A549 (cell line): ENCODE data around the gene FUT3. TPM values are rescaled to one million over a fixed set of nuclear protein-coding genes. Genes with fewer than 3 reads are reported as not detected.
A peak's percentile ranks its signal among the peaks of the same experiment; 100 is the strongest.
"Not testable (repeated sequence)": the region's sequence is repeated elsewhere in the genome, so short reads cannot be mapped to it uniquely, and the experiment has no call there.

Experiments
- ATAC-seq, 2 experiments: fragments of 200-7000 bp in 1 of 2; fragments of >200 bp in 1 of 2; cut with Nextera tagmentation in 1 of 2; cut with Tn5 transposase in 1 of 2; 3 replicates each; pipeline versions ENCODE4 v1.8.0 to v1.9.1; 2018 to 2020; ENCODE audit warnings: mild to moderate bottlenecking in 1 of 2, moderate library complexity in 1 of 2
- CTCF ChIA-PET: fragments of 300-600 bp; sonication (Branson Sonifier 250); formaldehyde crosslinking; extraction: SDS; loops from one replicate; lab custom pipeline; 2021; ENCODE audit warnings: antibody characterized with exemption, inconsistent platforms; lab: Yijun Ruan, JAX
- POLR2A ChIA-PET: fragments of 350-600 bp; formaldehyde crosslinking; extraction: SDS; loops from one replicate; lab custom pipeline; 2021; ENCODE audit warnings: antibody characterized with exemption, inconsistent platforms; lab: Yijun Ruan, JAX
- DNase-seq, 2 experiments: peaks; one replicate each; pipeline versions ENCODE4 v3.0.0 to v3.0.0-alpha.2; 2011 to 2016; ENCODE audit warnings: low read depth in 1 of 2, low spot score in 1 of 2
- FAIRE-seq: peaks from 2 replicates; lab custom pipeline; 2011; peaks lifted over from hg19 to GRCh38; lab: Jason Lieb, UNC
- H3K27ac ChIP-seq, 2 experiments: fragments of >200 bp; sonication (Bioruptor Twin); formaldehyde crosslinking; 3 replicates each; pipeline ENCODE4 v1.5.1; 2016 to 2017
- H3K4me1 ChIP-seq: fragments of >200 bp; sonication (Bioruptor Twin); formaldehyde crosslinking; 3 replicates; pipeline ENCODE4 v1.6.1; 2016
- H3K4me2 ChIP-seq: fragments of >200 bp; sonication (Bioruptor Twin); formaldehyde crosslinking; 3 replicates; pipeline ENCODE4 v1.6.1; 2016
- H3K4me3 ChIP-seq: fragments of >200 bp; sonication (Bioruptor Twin); formaldehyde crosslinking; 3 replicates; pipeline ENCODE4 v1.5.1; 2016
- H3K9me3 ChIP-seq: fragments of >200 bp; sonication (Bioruptor Twin); formaldehyde crosslinking; 3 replicates; pipeline ENCODE4 v1.6.1; 2016
- FOSB ChIP-seq: fragments of 250-450 bp; sonication (Bioruptor Pico); IDR thresholded peaks from 2 replicates; pipeline ENCODE4 v1.5.0; 2020; ENCODE audit warnings: mild to moderate bottlenecking, moderate library complexity
- GATA3 ChIP-seq: IDR thresholded peaks from 2 replicates; pipeline ENCODE4 v1.6.1; 2012; ENCODE audit warnings: borderline replicate concordance
- JUN ChIP-seq, 2 experiments: fragments of >200 bp; sonication (Bioruptor Twin); formaldehyde crosslinking; IDR thresholded peaks; 2 replicates in 1 of 2; 3 replicates in 1 of 2; pipeline ENCODE4 v1.6.1; 2016 to 2017
- JUNB ChIP-seq: fragments of >200 bp; sonication (Bioruptor Twin); formaldehyde crosslinking; IDR thresholded peaks from 2 replicates; pipeline ENCODE4 v1.6.1; 2016
- KDM5A ChIP-seq: fragments of 200-600 bp; sonication (generic); IDR thresholded peaks from 2 replicates; pipeline ENCODE4 v1.6.1; 2016; ENCODE audit warnings: antibody characterized with exemption, mild to moderate bottlenecking
- MAZ ChIP-seq: fragments of 150-350 bp; IDR thresholded peaks from 2 replicates; pipeline ENCODE4 v1.6.1; 2014; ENCODE audit warnings: antibody characterized with exemption, low read depth, low read length, borderline replicate concordance
- PHF8 ChIP-seq: fragments of 200-600 bp; sonication (generic); IDR thresholded peaks from 2 replicates; pipeline ENCODE4 v1.6.1; 2016; ENCODE audit warnings: low read depth, mild to moderate bottlenecking, antibody characterized with exemption, moderate library complexity, borderline replicate concordance
- RAD21 ChIP-seq, 2 experiments: fragments of >200 bp in 1 of 2; sonication (Bioruptor Twin) in 1 of 2; formaldehyde crosslinking in 1 of 2; IDR thresholded peaks in 1 of 2; conservative IDR thresholded peaks in 1 of 2; 2 replicates in 1 of 2; 3 replicates in 1 of 2; pipeline ENCODE4 v1.6.1; 2012 to 2018; ENCODE audit warnings: inconsistent platforms in 1 of 2
- RARB ChIP-seq: fragments of 250-450 bp; sonication (Bioruptor Pico); IDR thresholded peaks from 2 replicates; pipeline ENCODE4 v1.8.0; 2021; ENCODE audit warnings: mild to moderate bottlenecking, moderate library complexity
- SREBF2 ChIP-seq: fragments of 450-650 bp; IDR thresholded peaks from 2 replicates; pipeline ENCODE4 v1.6.1; 2014; ENCODE audit warnings: mild to moderate bottlenecking, moderate library complexity
- ZC3H11A ChIP-seq: fragments of 450-650 bp; IDR thresholded peaks from 2 replicates; pipeline ENCODE4 v1.6.1; 2014; ENCODE audit warnings: antibody characterized with exemption, mild to moderate bottlenecking
- WGBS: methylation state at CpG from one replicate; pipeline ENCODE4 v1.1.6; 2017; ENCODE audit errors: missing lambda C conversion rate; 5-methylcytosine and 5-hydroxymethylcytosine counted together
- polyA plus RNA-seq, 4 experiments: library from polyadenylated mRNA; depleted of rRNA in 3 of 4; stranded (reverse); fragments of >200 nt; fragmentation: RNase III in 1 of 4; extraction: RNeasy Plus Mini Kit Qiagen cat#74134 plus additional on column Dnase treatment in 1 of 4; gene quantifications; 2 replicates in 3 of 4; 3 replicates in 1 of 4; pipeline ENCODE4 v1.2.3, GENCODE V29; 2011 to 2017
- TF ChIP-seq, protein P1 (sequence below): IDR thresholded peaks from 2 replicates; pipeline ENCODE4 v1.6.1; 2012
- TF ChIP-seq, protein P2 (sequence below): IDR thresholded peaks from 2 replicates; pipeline ENCODE4 v1.6.1; 2012; ENCODE audit warnings: low read depth, borderline replicate concordance
- TF ChIP-seq, protein P3 (sequence below): fragments of 200-600 bp; sonication (generic); IDR thresholded peaks from 2 replicates; pipeline ENCODE4 v1.6.1; 2016; ENCODE audit warnings: antibody characterized with exemption, mild to moderate bottlenecking, moderate library complexity
- TF ChIP-seq, protein P4 (sequence below): fragments of >200 bp; sonication (Bioruptor Twin); formaldehyde crosslinking; IDR thresholded peaks from 3 replicates; pipeline ENCODE4 v1.6.1; 2016

FUT3 gene
- polyA plus RNA-seq, 2 of the 4 experiments (the other 2 are of a cell fraction): 0.09 TPM

DNA sequence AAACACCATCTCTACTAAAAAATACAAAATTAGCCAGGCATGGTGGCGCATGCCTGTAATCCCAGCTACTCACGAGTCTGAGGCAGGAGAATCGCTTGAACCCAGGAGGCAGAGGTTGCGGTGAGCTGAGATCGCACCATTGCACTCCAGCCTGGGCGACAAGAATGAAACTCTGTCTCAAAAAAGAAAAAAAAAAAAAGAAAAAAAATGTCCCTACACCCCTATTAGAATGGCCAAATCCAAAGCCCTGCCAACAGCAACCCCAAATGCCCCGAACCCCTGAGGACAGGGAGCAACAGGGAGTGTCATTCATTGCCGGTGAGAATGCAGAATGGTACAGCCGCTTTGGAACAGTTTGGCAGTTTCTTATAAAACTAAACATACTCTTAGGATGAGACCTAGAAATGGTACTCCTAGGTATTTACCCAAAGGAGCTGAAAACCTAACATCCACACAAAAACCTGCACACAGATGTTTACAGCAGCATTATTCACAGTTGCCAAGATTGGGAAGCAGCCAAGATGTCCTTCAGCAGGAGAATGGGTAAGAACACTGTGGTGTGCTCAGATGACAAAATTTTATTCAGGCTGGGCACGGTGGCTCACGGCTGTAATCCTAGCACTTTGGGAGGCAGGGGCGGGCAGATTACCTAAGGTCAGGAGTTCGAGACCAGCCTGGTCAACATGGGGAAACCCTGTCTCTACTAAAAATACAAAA, 32.1 kb upstream of the FUT3 start:
- not testable (repeated sequence) for FAIRE-seq, H3K4me3 ChIP-seq, H3K4me2 ChIP-seq, ATAC-seq, H3K27ac ChIP-seq, DNase-seq, H3K9me3 ChIP-seq
- POLR2A ChIA-PET: interaction anchor here (1.1 kb wide), 1 partner anchor 55 kb away, joined by 3 read pairs; no protein-coding TSS in a partner anchor
- CTCF ChIA-PET: interaction anchor here (0.7 to 2.9 kb wide), 4 partner anchors 8 to 90 kb away, joined by 3 to 13 read pairs (median 4); no protein-coding TSS in a partner anchor
- 71% methylated on average over 13 of the region's 13 CpGs for WGBS
- peaks cover 38% of the 10 kb centered on the region for H3K4me1 ChIP-seq

DNA sequence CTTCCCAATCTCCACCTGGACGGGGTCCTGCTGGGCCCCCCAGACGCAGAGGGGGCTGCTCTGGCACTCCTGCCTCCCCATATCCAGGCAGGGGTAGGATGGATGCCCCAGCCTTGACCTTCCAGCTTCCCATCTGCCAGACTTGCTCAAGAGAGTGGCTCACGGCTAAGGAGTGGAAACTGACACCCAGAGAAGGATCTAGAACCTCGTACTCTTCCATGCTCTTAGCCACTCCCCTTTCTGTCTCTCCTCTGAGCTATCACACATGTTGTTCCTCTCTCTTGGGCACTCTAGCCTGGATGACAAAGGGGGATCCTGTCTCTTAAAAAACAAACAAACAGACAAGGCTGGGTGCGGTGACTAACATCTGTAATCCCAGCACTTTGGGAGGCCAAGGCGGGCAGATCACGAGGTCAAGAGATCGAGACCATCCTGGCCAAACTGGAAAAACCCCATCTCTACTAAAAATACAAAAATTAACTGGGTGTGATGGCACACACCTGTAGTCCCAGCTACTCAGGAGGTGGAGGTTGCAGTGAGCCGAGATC, 31.2 kb upstream of the FUT3 start:
- ChIA-PET POLR2A (interaction anchor here (1.1 kb wide), 1 partner anchor 54 kb away, joined by 3 read pairs; no protein-coding TSS in a partner anchor), CTCF (interaction anchor here (0.7 to 0.9 kb wide), 2 partner anchors 89 to 109 kb away, joined by 3 to 4 read pairs; no protein-coding TSS in a partner anchor)
- Histone ChIP-seq H3K4me3 (no peak overlapping the region), H3K4me2 (no peak overlapping the region), H3K27ac (peak overlapping the region; percentile 53 to 71; a peak in 4 of 6 replicates), H3K4me1 (peaks cover 38% of the 10 kb centered on the region), H3K9me3 (no peaks in the 10 kb centered on the region)
- FAIRE-seq (no peak), DNase-seq (no peak), ATAC-seq (no peak)
- WGBS: 58% methylated on average over 8 of the region's 9 CpGs
- TF ChIP-seq JUN (IDR thresholded peaks at IDR 0.05) (no peak), JUNB (no peak), KDM5A (no peak), ZC3H11A (no peak), PHF8 (no peak), SREBF2 (no peak), RAD21 (conservative IDR thresholded peaks at IDR 0.05 in 1 of 2, IDR thresholded peaks at IDR 0.05 in 1 of 2) (no peak), RARB (CRISPR knock-in tag) (no peak), FOSB (no peak), MAZ (no peak), GATA3 (no peak)
- TF ChIP-seq, protein P1, sequence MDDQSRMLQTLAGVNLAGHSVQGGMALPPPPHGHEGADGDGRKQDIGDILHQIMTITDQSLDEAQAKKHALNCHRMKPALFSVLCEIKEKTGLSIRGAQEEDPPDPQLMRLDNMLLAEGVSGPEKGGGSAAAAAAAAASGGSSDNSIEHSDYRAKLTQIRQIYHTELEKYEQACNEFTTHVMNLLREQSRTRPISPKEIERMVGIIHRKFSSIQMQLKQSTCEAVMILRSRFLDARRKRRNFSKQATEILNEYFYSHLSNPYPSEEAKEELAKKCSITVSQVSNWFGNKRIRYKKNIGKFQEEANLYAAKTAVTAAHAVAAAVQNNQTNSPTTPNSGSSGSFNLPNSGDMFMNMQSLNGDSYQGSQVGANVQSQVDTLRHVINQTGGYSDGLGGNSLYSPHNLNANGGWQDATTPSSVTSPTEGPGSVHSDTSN: no peak
- TF ChIP-seq, protein P2, sequence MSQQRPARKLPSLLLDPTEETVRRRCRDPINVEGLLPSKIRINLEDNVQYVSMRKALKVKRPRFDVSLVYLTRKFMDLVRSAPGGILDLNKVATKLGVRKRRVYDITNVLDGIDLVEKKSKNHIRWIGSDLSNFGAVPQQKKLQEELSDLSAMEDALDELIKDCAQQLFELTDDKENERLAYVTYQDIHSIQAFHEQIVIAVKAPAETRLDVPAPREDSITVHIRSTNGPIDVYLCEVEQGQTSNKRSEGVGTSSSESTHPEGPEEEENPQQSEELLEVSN: no peak
- TF ChIP-seq, protein P3, sequence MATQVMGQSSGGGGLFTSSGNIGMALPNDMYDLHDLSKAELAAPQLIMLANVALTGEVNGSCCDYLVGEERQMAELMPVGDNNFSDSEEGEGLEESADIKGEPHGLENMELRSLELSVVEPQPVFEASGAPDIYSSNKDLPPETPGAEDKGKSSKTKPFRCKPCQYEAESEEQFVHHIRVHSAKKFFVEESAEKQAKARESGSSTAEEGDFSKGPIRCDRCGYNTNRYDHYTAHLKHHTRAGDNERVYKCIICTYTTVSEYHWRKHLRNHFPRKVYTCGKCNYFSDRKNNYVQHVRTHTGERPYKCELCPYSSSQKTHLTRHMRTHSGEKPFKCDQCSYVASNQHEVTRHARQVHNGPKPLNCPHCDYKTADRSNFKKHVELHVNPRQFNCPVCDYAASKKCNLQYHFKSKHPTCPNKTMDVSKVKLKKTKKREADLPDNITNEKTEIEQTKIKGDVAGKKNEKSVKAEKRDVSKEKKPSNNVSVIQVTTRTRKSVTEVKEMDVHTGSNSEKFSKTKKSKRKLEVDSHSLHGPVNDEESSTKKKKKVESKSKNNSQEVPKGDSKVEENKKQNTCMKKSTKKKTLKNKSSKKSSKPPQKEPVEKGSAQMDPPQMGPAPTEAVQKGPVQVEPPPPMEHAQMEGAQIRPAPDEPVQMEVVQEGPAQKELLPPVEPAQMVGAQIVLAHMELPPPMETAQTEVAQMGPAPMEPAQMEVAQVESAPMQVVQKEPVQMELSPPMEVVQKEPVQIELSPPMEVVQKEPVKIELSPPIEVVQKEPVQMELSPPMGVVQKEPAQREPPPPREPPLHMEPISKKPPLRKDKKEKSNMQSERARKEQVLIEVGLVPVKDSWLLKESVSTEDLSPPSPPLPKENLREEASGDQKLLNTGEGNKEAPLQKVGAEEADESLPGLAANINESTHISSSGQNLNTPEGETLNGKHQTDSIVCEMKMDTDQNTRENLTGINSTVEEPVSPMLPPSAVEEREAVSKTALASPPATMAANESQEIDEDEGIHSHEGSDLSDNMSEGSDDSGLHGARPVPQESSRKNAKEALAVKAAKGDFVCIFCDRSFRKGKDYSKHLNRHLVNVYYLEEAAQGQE: no peak
- TF ChIP-seq, protein P4, sequence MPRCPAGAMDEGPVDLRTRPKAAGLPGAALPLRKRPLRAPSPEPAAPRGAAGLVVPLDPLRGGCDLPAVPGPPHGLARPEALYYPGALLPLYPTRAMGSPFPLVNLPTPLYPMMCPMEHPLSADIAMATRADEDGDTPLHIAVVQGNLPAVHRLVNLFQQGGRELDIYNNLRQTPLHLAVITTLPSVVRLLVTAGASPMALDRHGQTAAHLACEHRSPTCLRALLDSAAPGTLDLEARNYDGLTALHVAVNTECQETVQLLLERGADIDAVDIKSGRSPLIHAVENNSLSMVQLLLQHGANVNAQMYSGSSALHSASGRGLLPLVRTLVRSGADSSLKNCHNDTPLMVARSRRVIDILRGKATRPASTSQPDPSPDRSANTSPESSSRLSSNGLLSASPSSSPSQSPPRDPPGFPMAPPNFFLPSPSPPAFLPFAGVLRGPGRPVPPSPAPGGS: no peak
